Stomach (tissue), 4 donors: ENCODE data around the gene PCYT2.

Source experiments
- EP300 ChIP-seq: sonication (generic); formaldehyde crosslinking; IDR thresholded peaks from one replicate; pipeline ENCODE4 v1.6.1; 2017; ENCODE audit warnings: antibody characterized with exemption
- POLR2AphosphoS5 ChIP-seq, 3 donors: sonication (generic); formaldehyde crosslinking; IDR thresholded peaks; one replicate each; pipeline ENCODE4 v1.6.1; 2016; ENCODE audit warnings: antibody characterized with exemption in 3 of 3
- TF ChIP-seq, protein P1 (sequence below), 7 experiments: fragments of 450-650 bp in 4 of 7; fragments of 200-600 bp in 3 of 7; sonication (generic) in 3 of 7; IDR thresholded peaks; one replicate each; pipeline ENCODE4 v1.5.1; 2016 to 2019; ENCODE audit warnings: antibody characterized with exemption in 7 of 7, control low read depth in 2 of 7, mild to moderate bottlenecking in 1 of 7

GRCh38 chr17:81898029-81898866 lies 13.0 kb downstream of the PCYT2 start:
- TF ChIP-seq EP300 = no peak
- TF ChIP-seq, protein P1, sequence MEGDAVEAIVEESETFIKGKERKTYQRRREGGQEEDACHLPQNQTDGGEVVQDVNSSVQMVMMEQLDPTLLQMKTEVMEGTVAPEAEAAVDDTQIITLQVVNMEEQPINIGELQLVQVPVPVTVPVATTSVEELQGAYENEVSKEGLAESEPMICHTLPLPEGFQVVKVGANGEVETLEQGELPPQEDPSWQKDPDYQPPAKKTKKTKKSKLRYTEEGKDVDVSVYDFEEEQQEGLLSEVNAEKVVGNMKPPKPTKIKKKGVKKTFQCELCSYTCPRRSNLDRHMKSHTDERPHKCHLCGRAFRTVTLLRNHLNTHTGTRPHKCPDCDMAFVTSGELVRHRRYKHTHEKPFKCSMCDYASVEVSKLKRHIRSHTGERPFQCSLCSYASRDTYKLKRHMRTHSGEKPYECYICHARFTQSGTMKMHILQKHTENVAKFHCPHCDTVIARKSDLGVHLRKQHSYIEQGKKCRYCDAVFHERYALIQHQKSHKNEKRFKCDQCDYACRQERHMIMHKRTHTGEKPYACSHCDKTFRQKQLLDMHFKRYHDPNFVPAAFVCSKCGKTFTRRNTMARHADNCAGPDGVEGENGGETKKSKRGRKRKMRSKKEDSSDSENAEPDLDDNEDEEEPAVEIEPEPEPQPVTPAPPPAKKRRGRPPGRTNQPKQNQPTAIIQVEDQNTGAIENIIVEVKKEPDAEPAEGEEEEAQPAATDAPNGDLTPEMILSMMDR (IDR thresholded peaks at IDR 0.05) = no peak
- no peak for TF ChIP-seq POLR2AphosphoS5 (IDR thresholded peaks at IDR 0.05)
